ENCODE results near the gene TRMT61A. TPM values are rescaled to one million over a fixed set of nuclear protein-coding genes. Genes with fewer than 3 reads are reported as not detected.

Gene TRMT61A
- total RNA-seq, 1 donor from 2014 or later, result 21.8 TPM

- no peak for TF ChIP-seq CTCF (IDR thresholded peaks at IDR 0.05)
- ChIA-PET CTCF (no interaction called here), POLR2A (no interaction called here)
- ATAC-seq (ENCODE audit: low read depth), result no peak
- H3K4me3 Mint-ChIP-seq, result no peak overlapping the region
- no peak for DNase-seq
- intact Hi-C loops (cut with micrococcal nuclease), result no loop called here
- no peaks in the 10 kb centered on the region for H3K9me3 Mint-ChIP-seq
- no peaks in the 10 kb centered on the region for H3K4me1 Mint-ChIP-seq
- no peaks in the 10 kb centered on the region for H3K27me3 Mint-ChIP-seq
- peaks cover 51% of the 10 kb centered on the region for H3K36me3 Mint-ChIP-seq (ENCODE audit: low read depth)
- H3K27ac Mint-ChIP-seq, result no peak overlapping the region
Measured at GRCh38 chr14:103581954-103582703, 53.1 kb downstream of the TRMT61A start.

GRCh38 chr14:103584326-103584915 lies 55.4 kb downstream of the TRMT61A start:
- ATAC-seq (ENCODE audit: low read depth) (no peak), DNase-seq (no peak)
- no peaks in the 10 kb centered on the region for H3K4me1 Mint-ChIP-seq
- H3K27ac Mint-ChIP-seq, result no peak overlapping the region
- no peaks in the 10 kb centered on the region for H3K9me3 Mint-ChIP-seq
- TF ChIP-seq CTCF (IDR thresholded peaks at IDR 0.05), result no peak
- intact Hi-C loops (cut with micrococcal nuclease), result no loop called here
- peaks cover 45% of the 10 kb centered on the region for H3K36me3 Mint-ChIP-seq (ENCODE audit: low read depth)
- no peaks in the 10 kb centered on the region for H3K27me3 Mint-ChIP-seq
- no peak overlapping the region for H3K4me3 Mint-ChIP-seq
- ChIA-PET POLR2A (no interaction called here), CTCF (no interaction called here)

Other genes starting within 250 kb of the TRMT61A start
- gene EIF5, start 195.0 kb upstream of the TRMT61A start, total RNA-seq, result 234 and 274 TPM in 2 replicates
- gene MARK3, start 143.8 kb upstream of the TRMT61A start, total RNA-seq, result 97.1 and 110 TPM in 2 replicates
- 8.6 and 12.0 TPM in 2 replicates for gene CKB, start 6.4 kb upstream of the TRMT61A start, total RNA-seq
- gene BAG5, start 33.5 kb downstream of the TRMT61A start, total RNA-seq, result 26.9 and 28.8 TPM in 2 replicates
- 28.4 and 28.8 TPM in 2 replicates for gene COA8, start 33.8 kb downstream of the TRMT61A start, total RNA-seq
- 126 and 153 TPM in 2 replicates for gene KLC1, start 100.0 kb downstream of the TRMT61A start, total RNA-seq
- 23.5 and 26.0 TPM in 2 replicates for gene XRCC3, start 186.3 kb downstream of the TRMT61A start, total RNA-seq
- 12.4 and 16.7 TPM in 2 replicates for gene ZFYVE21, start 186.6 kb downstream of the TRMT61A start, total RNA-seq

Measured in activated B cell treated with CpG ODN at 0.5 μM for 24 hours (primary cell).